Heart left ventricle (tissue), 13 donors: ENCODE measurements around the gene CYP11A1.

Experiments used
- POLR2A ChIP-seq, 2 donors: fragments of 450-650 bp; IDR thresholded peaks; one replicate each; pipeline ENCODE4 v1.6.1; 2017; ENCODE audit warnings: antibody characterized with exemption in 2 of 2, mild to moderate bottlenecking in 2 of 2, moderate library complexity in 2 of 2
- TF ChIP-seq, protein P1 (sequence below), 12 donors: fragments of 200-600 bp; sonication (generic) in 4 of 12; IDR thresholded peaks; one replicate each; pipeline versions ENCODE4 v1.5.0 to v1.8.0; 2018 to 2022; ENCODE audit warnings: antibody characterized with exemption in 12 of 12, mild to moderate bottlenecking in 5 of 12
- donor health status: ischemic (EF 13 %, LVEDD 7.1; RV severe dilation, severe dysfunction).
- donor health status: DM: no; HTN: yes; CAD: no.
- donor health status: DM: no; HTN: no; CAD: no.
- donor health status: ischemic (EF 25% LVEDD 6.9; RV normal size, moderate dysfunction).
- donor health status: ischemic (EF 25% LVEDD 5.7; RV mildly dilated, moderate dysfunction).
- donor health status: ischemic (EF 35%, LVEDD 5.7; RV mildly dilated, moderate dysfunction).
- donor health status: nonischemic (EF 11% LVEDD 7.7; RV severe dilation, severe dysfunction).
- donor health status: DM: yes; HTN: yes; CAD: no.
- donor health status: PGD.
- donor health status: ischemic (EF 29% LVEDD 5.4; RV normal size, mild dysfunction).
- donor health status: nonischemic (EF 23%, LVEDD 6.1; RV moderate dilation, normal function).

DNA sequence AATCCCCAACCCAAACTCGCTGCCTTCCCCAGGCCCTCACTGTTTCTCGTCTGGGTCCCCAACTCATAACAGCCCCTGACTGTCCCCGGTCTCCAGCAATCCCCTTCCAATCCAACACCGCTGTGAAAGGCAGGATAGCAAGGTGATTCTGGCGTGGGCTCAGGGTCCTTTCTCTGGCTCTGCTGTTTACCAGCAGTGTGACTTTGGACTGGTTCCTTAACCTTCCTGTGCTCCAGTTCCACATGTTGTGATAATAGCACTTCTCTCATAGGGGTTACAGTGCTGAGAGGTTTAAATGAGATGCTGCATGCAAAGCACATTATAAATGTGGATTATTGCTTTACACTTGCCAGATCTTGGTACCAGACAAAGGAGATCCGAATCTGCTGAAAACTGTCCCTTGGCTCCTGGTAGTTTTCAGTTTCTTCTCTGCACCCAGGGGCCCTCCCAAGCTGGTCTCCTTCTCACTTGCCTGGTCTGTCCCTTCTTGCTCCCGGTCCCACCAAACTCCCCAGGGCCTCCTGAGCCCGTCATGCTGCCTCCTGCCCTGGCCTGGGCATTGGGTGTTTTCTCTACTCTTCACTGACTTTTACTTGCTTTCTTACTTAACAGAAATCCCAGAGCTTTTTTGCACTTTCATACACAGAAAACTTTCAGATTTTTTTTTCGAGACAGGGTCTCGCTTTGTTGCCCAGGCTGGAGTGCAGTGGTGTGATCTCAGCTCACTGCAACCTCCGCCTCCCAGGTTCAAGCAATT lies 26.8 kb upstream of the CYP11A1 start:
- TF ChIP-seq, protein P1, sequence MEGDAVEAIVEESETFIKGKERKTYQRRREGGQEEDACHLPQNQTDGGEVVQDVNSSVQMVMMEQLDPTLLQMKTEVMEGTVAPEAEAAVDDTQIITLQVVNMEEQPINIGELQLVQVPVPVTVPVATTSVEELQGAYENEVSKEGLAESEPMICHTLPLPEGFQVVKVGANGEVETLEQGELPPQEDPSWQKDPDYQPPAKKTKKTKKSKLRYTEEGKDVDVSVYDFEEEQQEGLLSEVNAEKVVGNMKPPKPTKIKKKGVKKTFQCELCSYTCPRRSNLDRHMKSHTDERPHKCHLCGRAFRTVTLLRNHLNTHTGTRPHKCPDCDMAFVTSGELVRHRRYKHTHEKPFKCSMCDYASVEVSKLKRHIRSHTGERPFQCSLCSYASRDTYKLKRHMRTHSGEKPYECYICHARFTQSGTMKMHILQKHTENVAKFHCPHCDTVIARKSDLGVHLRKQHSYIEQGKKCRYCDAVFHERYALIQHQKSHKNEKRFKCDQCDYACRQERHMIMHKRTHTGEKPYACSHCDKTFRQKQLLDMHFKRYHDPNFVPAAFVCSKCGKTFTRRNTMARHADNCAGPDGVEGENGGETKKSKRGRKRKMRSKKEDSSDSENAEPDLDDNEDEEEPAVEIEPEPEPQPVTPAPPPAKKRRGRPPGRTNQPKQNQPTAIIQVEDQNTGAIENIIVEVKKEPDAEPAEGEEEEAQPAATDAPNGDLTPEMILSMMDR (IDR thresholded peaks at IDR 0.05), result no peak
- no peak for TF ChIP-seq POLR2A (IDR thresholded peaks at IDR 0.05)
